Measurements from ENCODE around the gene ISG15. TPM values are rescaled to one million over a fixed set of nuclear protein-coding genes. Genes with fewer than 3 reads are reported as not detected.

Gene ISG15
- total RNA-seq, 1 donor, result 90.5 TPM

- Histone ChIP-seq H3K4me3 (ENCODE audit: insufficient read depth, low read length) (peak overlapping the region; percentile 64), H3K36me3 (ENCODE audit: insufficient read depth, low read length) (no peaks in the 10 kb centered on the region), H3K27me3 (ENCODE audit: insufficient read depth, low read length) (no peaks in the 10 kb centered on the region), H3K4me2 (ENCODE audit: insufficient read depth, low read length) (peak overlapping the region; percentile 57), H2AFZ (ENCODE audit: low read length) (peak overlapping the region; percentile 81), H3K9me3 (ENCODE audit: low read depth, low read length) (no peaks in the 10 kb centered on the region), H3K27ac (ENCODE audit: low read depth, low read length) (no peak overlapping the region), H4K20me1 (ENCODE audit: insufficient read depth, low read length) (peaks cover 4% of the 10 kb centered on the region), H3K4me1 (ENCODE audit: insufficient read depth, low read length) (peaks cover 3% of the 10 kb centered on the region), H3K79me2 (ENCODE audit: insufficient read depth, low read length) (no peaks in the 10 kb centered on the region)
- peak; percentile 20 for TF ChIP-seq CTCF (IDR thresholded peaks at IDR 0.05; ENCODE audit: extremely low read depth, low read depth, low read length)
- DNase-seq (ENCODE audit: insufficient read length, low spot score, missing footprints), result peak; percentile 100
Measured at GRCh38 chr1:1019122-1019999, 6.1 kb downstream of the ISG15 start.

GRCh38 chr1:1020000-1020404 is 6.7 kb downstream of the ISG15 start, which contains the start of gene AGRN:
Gene AGRN, plus strand, starts transcription at chr1:1020120. Its CDS starts 53 bp downstream, at chr1:1020173.
- no peaks in the 10 kb centered on the region for H3K27me3 ChIP-seq (ENCODE audit: insufficient read depth, low read length)
- H3K27ac ChIP-seq (ENCODE audit: low read depth, low read length), result no peak within 1 kb of the TSS
- peaks cover 3% of the 10 kb centered on the region for H3K4me1 ChIP-seq (ENCODE audit: insufficient read depth, low read length)
- no peaks in the 10 kb centered on the region for H3K79me2 ChIP-seq (ENCODE audit: insufficient read depth, low read length)
- H2AFZ ChIP-seq (ENCODE audit: low read length), result peak within 1 kb of the TSS; percentile 81
- TF ChIP-seq CTCF (IDR thresholded peaks at IDR 0.05; ENCODE audit: extremely low read depth, low read depth, low read length), result no peak
- no peak for DNase-seq (ENCODE audit: insufficient read length, low spot score, missing footprints)
- H3K36me3 ChIP-seq (ENCODE audit: insufficient read depth, low read length), result no peaks in the 10 kb centered on the region
- H3K9me3 ChIP-seq (ENCODE audit: low read depth, low read length), result no peaks in the 10 kb centered on the region
- peak within 1 kb of the TSS; percentile 71 for H3K4me2 ChIP-seq (ENCODE audit: insufficient read depth, low read length)
- H3K4me3 ChIP-seq (ENCODE audit: insufficient read depth, low read length), result peak within 1 kb of the TSS; percentile 66
- peaks cover 4% of the 10 kb centered on the region for H4K20me1 ChIP-seq (ENCODE audit: insufficient read depth, low read length)

- Histone ChIP-seq H3K9me3 (ENCODE audit: low read depth, low read length) (no peaks in the 10 kb centered on the region), H3K36me3 (ENCODE audit: insufficient read depth, low read length) (no peaks in the 10 kb centered on the region), H3K79me2 (ENCODE audit: insufficient read depth, low read length) (no peaks in the 10 kb centered on the region), H3K4me2 (ENCODE audit: insufficient read depth, low read length) (peak overlapping the region; percentile 71), H3K27ac (ENCODE audit: low read depth, low read length) (no peak overlapping the region), H4K20me1 (ENCODE audit: insufficient read depth, low read length) (peaks cover 4% of the 10 kb centered on the region), H3K4me3 (ENCODE audit: insufficient read depth, low read length) (peak overlapping the region; percentile 66), H2AFZ (ENCODE audit: low read length) (no peak overlapping the region), H3K4me1 (ENCODE audit: insufficient read depth, low read length) (peaks cover 3% of the 10 kb centered on the region), H3K27me3 (ENCODE audit: insufficient read depth, low read length) (no peaks in the 10 kb centered on the region)
- no peak for TF ChIP-seq CTCF (IDR thresholded peaks at IDR 0.05; ENCODE audit: extremely low read depth, low read depth, low read length)
- DNase-seq (ENCODE audit: insufficient read length, low spot score, missing footprints), result peak; percentile 93
Measured at GRCh38 chr1:1020415-1021009, 7.2 kb downstream of the ISG15 start.
